Activated CD4-positive, alpha-beta memory T cell treated with anti-CD3 and anti-CD28 coated beads, Interleukin-2, amount 10 ng/mL, durations not matched to agents 7 days and 5 days (primary cell): Measurements from ENCODE around the gene CTRL. TPM values are rescaled to one million over a fixed set of nuclear protein-coding genes. Genes with fewer than 3 reads are reported as not detected.
A peak's percentile ranks its signal among the peaks of the same experiment; 100 is the strongest.
"Not testable (repeated sequence)": the region's sequence is repeated elsewhere in the genome, so short reads cannot be mapped to it uniquely, and the experiment has no call there.

ENCODE experiments used
- CTCF ChIA-PET: fragments of 350-600 bp; sonication (Branson Sonifier 250); formaldehyde crosslinking; loops from one replicate; lab custom pipeline; 2021; ENCODE audit warnings: antibody characterized with exemption, inconsistent platforms; lab: Charles Lee
- POLR2A ChIA-PET: fragments of 350-600 bp; sonication (Branson Sonifier 250); formaldehyde crosslinking; loops from one replicate; lab custom pipeline; 2021; ENCODE audit warnings: antibody characterized with exemption; lab: Charles Lee
- DNase-seq: peaks from one replicate; pipeline ENCODE4 v3.0.0-alpha.2; 2020
- H3K27ac Mint-ChIP-seq: one replicate; pipeline ENCODE4 v1.8.0; 2021; ENCODE audit warnings: mild to moderate bottlenecking, mixed read lengths
- H3K27me3 Mint-ChIP-seq: one replicate; pipeline ENCODE4 v1.8.0; 2021; ENCODE audit warnings: mixed read lengths
- H3K36me3 Mint-ChIP-seq: one replicate; pipeline ENCODE4 v1.8.0; 2021; ENCODE audit warnings: low read depth, mixed read lengths
- H3K4me1 Mint-ChIP-seq: one replicate; pipeline ENCODE4 v1.8.0; 2021; ENCODE audit warnings: mixed read lengths
- H3K4me3 Mint-ChIP-seq: one replicate; pipeline ENCODE4 v1.8.0; 2021; ENCODE audit warnings: mild to moderate bottlenecking, mixed read lengths
- H3K9me3 Mint-ChIP-seq: one replicate; pipeline ENCODE4 v1.8.0; 2021; ENCODE audit warnings: mixed read lengths
- total RNA-seq, 2 experiments: library from RNA; stranded (reverse); gene quantifications; one replicate each; pipeline ENCODE4 v1.2.3, GENCODE V29; 2021

The CTRL gene
- total RNA-seq, 2 experiments from 2014 or later: 4.5 to 5.0 TPM

- no peak within 1 kb of the TSS for H3K27ac Mint-ChIP-seq
- no peaks in the 10 kb centered on the region for H3K27me3 Mint-ChIP-seq
- no peak for DNase-seq
- no peaks in the 10 kb centered on the region for H3K9me3 Mint-ChIP-seq
- CTCF ChIA-PET: interaction anchor here (0.9 to 2.5 kb wide), 3 partner anchors 21 to 60 kb away, joined by 4 to 11 read pairs (median 4); no protein-coding TSS in a partner anchor
- peaks cover 27% of the 10 kb centered on the region for H3K4me1 Mint-ChIP-seq
- POLR2A ChIA-PET: no interaction called here
- H3K4me3 Mint-ChIP-seq: no peak within 1 kb of the TSS
- H3K36me3 Mint-ChIP-seq: peaks cover 30% of the 10 kb centered on the region
These were observed 12.2 kb upstream of the CTRL start, which contains the start of gene LCAT for GRCh38 chr16:67943619-67944504. Gene LCAT, minus strand, starts transcription at chr16:67944120. Its CDS starts 19 bp downstream, at chr16:67944101.

GRCh38 chr16:67943256-67943618 is 11.6 kb upstream of the CTRL start:
- no peak overlapping the region for H3K4me3 Mint-ChIP-seq
- H3K27ac Mint-ChIP-seq: no peak overlapping the region
- CTCF ChIA-PET: interaction anchor here (0.9 to 2.5 kb wide), 3 partner anchors 22 to 59 kb away, joined by 4 to 11 read pairs (median 4); no protein-coding TSS in a partner anchor
- no peaks in the 10 kb centered on the region for H3K9me3 Mint-ChIP-seq
- H3K27me3 Mint-ChIP-seq: no peaks in the 10 kb centered on the region
- peaks cover 27% of the 10 kb centered on the region for H3K4me1 Mint-ChIP-seq
- peaks cover 29% of the 10 kb centered on the region for H3K36me3 Mint-ChIP-seq
- POLR2A ChIA-PET: interaction anchor here (1.0 kb wide), 1 partner anchor 80 kb away, joined by 3 read pairs; the partner anchor contains the start of genes DDX28 and DUS2
- no peak for DNase-seq

- H3K9me3 Mint-ChIP-seq: no peaks in the 10 kb centered on the region
- peaks cover 25% of the 10 kb centered on the region for H3K36me3 Mint-ChIP-seq
- H3K4me1 Mint-ChIP-seq: peaks cover 27% of the 10 kb centered on the region
- no peaks in the 10 kb centered on the region for H3K27me3 Mint-ChIP-seq
- DNase-seq: no peak
- CTCF ChIA-PET: interaction anchor here (0.7 to 2.5 kb wide), 14 partner anchors 8 to 127 kb away, joined by 3 to 11 read pairs (median 4); partner anchors contain the start of gene NRN1L
- no peak overlapping the region for H3K27ac Mint-ChIP-seq
- H3K4me3 Mint-ChIP-seq: no peak overlapping the region
- POLR2A ChIA-PET: interaction anchor here (1.0 kb wide), 1 partner anchor 81 kb away, joined by 3 read pairs; the partner anchor contains the start of genes DDX28 and DUS2
These were observed 11.0 kb upstream of the CTRL start for GRCh38 chr16:67942510-67943255.

- ChIA-PET CTCF (interaction anchor here (0.7 to 2.5 kb wide), 13 partner anchors 9 to 127 kb away, joined by 3 to 11 read pairs (median 5); partner anchors contain the start of gene NRN1L), POLR2A (interaction anchor here (1.0 kb wide), 1 partner anchor 81 kb away, joined by 3 read pairs; the partner anchor contains the start of genes DDX28 and DUS2)
- Mint-ChIP-seq H3K27me3 (no peaks in the 10 kb centered on the region), H3K4me1 (peaks cover 31% of the 10 kb centered on the region), H3K27ac (peak overlapping the region; percentile 66), H3K36me3 (peaks cover 27% of the 10 kb centered on the region), H3K4me3 (no peak overlapping the region), H3K9me3 (no peaks in the 10 kb centered on the region)
- DNase-seq: peak; percentile 46
These were observed 10.5 kb upstream of the CTRL start for GRCh38 chr16:67942200-67942509.

- Mint-ChIP-seq H3K9me3 (no peaks in the 10 kb centered on the region), H3K36me3 (peaks cover 31% of the 10 kb centered on the region), H3K27me3 (no peaks in the 10 kb centered on the region), H3K27ac (peak overlapping the region; percentile 66), H3K4me3 (no peak overlapping the region), H3K4me1 (peaks cover 35% of the 10 kb centered on the region)
- no peak for DNase-seq
- ChIA-PET POLR2A (interaction anchor here (0.6 to 1.3 kb wide), 4 partner anchors 12 to 99 kb away, joined by 3 read pairs; partner anchors contain the start of genes PSKH1 and SLC12A4), CTCF (interaction anchor here (0.7 to 2.7 kb wide), 18 partner anchors 9 to 144 kb away, joined by 3 to 11 read pairs (median 4); partner anchors contain the start of genes CTRL and NRN1L)
These were observed 10.0 kb upstream of the CTRL start for GRCh38 chr16:67941469-67942199.

- no peak overlapping the region for H3K4me3 Mint-ChIP-seq
These were observed 8.9 kb upstream of the CTRL start for GRCh38 chr16:67940446-67941089.

GRCh38 chr16:67939507-67940445 is 8.1 kb upstream of the CTRL start:
- Mint-ChIP-seq H3K4me1 (peaks cover 44% of the 10 kb centered on the region), H3K9me3 (no peaks in the 10 kb centered on the region), H3K4me3 (no peak overlapping the region), H3K27me3 (no peaks in the 10 kb centered on the region), H3K27ac (peak overlapping the region; percentile 29), H3K36me3 (peaks cover 43% of the 10 kb centered on the region)
- CTCF ChIA-PET: interaction anchor here (0.7 to 2.7 kb wide), 6 partner anchors 11 to 419 kb away, joined by 3 to 10 read pairs (median 5); no protein-coding TSS in a partner anchor
- no peak for DNase-seq
- POLR2A ChIA-PET: interaction anchor here (1.1 to 1.8 kb wide), 5 partner anchors 9 to 125 kb away, joined by 3 to 4 read pairs (median 3); partner anchors contain the start of genes DDX28, DUS2 and SLC12A4

More at GRCh38 chr16:67940446-67941089, 8.9 kb upstream of the CTRL start:
- H3K27me3 Mint-ChIP-seq: no peaks in the 10 kb centered on the region
- peaks cover 36% of the 10 kb centered on the region for H3K4me1 Mint-ChIP-seq
- no peak for DNase-seq
- CTCF ChIA-PET: interaction anchor here (0.7 to 2.7 kb wide), 12 partner anchors 8 to 404 kb away, joined by 3 to 10 read pairs (median 5); partner anchors contain the start of genes CTRL and NRN1L
- peaks cover 35% of the 10 kb centered on the region for H3K36me3 Mint-ChIP-seq
- POLR2A ChIA-PET: interaction anchor here (1.1 to 1.8 kb wide), 6 partner anchors 10 to 124 kb away, joined by 3 to 4 read pairs (median 3); partner anchors contain the start of genes DDX28, DUS2 and SLC12A4
- peak overlapping the region; percentile 29 for H3K27ac Mint-ChIP-seq
- H3K9me3 Mint-ChIP-seq: no peaks in the 10 kb centered on the region

- ChIA-PET POLR2A (interaction anchor here (3.1 to 3.9 kb wide), 3 partner anchors 46 to 105 kb away, joined by 22 to 32 read pairs (median 28); partner anchors contain the start of gene PSKH1), CTCF (interaction anchor here (0.7 to 4.3 kb wide), 5 partner anchors 9 to 153 kb away, joined by 3 to 22 read pairs (median 6); partner anchors contain the start of gene NRN1L)
- Mint-ChIP-seq H3K4me3 (peak overlapping the region; percentile 100), H3K36me3 (peaks cover 52% of the 10 kb centered on the region), H3K4me1 (peaks cover 56% of the 10 kb centered on the region), H3K27ac (peak overlapping the region; percentile 97)
- not testable (repeated sequence) for DNase-seq, H3K9me3 Mint-ChIP-seq, H3K27me3 Mint-ChIP-seq
These were observed 6.1 kb upstream of the CTRL start for GRCh38 chr16:67937713-67938112.

- peak; percentile 88 for DNase-seq
- Mint-ChIP-seq H3K27me3 (no peaks in the 10 kb centered on the region), H3K4me1 (peaks cover 54% of the 10 kb centered on the region), H3K36me3 (peaks cover 55% of the 10 kb centered on the region), H3K27ac (peak overlapping the region; percentile 97), H3K9me3 (no peaks in the 10 kb centered on the region), H3K4me3 (peak overlapping the region; percentile 100)
- ChIA-PET CTCF (interaction anchor here (0.7 to 4.3 kb wide), 11 partner anchors 8 to 375 kb away, joined by 3 to 22 read pairs (median 4); partner anchors contain the start of genes CTCF, DDX28, DUS2 and NFATC3), POLR2A (interaction anchor here (0.6 to 5.2 kb wide), 42 partner anchors 10 to 691 kb away, joined by 3 to 42 read pairs (median 6); partner anchors contain the start of genes ATP6V0D1, CTCF, DDX28 and DPEP2)
These were observed 5.4 kb upstream of the CTRL start for GRCh38 chr16:67936880-67937605.
